ENCODE measurements around the gene CCSER1.

DNA sequence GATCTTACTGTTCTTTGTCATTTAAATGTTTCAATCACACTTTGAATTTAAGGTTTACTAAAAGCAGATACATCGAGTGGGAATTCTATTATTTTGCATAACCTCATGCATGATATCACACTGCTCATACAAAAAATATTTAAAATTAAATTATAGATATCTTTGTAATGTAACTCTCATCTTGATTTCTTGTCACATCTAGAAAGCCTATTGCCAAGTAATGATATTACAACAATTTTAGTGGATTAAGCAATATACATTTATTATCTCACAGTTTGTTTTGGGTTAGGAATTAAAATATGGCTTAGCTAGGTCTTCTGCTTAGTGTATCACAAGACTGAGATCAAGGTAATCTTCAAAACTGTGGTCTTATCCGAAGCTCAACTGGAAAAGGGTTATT, 865.0 kb downstream of the CCSER1 start:
- TF ChIP-seq EZH2 (IDR thresholded peaks at IDR 0.05; ENCODE audit: low read depth): no peak
- TF ChIP-seq, protein P1, sequence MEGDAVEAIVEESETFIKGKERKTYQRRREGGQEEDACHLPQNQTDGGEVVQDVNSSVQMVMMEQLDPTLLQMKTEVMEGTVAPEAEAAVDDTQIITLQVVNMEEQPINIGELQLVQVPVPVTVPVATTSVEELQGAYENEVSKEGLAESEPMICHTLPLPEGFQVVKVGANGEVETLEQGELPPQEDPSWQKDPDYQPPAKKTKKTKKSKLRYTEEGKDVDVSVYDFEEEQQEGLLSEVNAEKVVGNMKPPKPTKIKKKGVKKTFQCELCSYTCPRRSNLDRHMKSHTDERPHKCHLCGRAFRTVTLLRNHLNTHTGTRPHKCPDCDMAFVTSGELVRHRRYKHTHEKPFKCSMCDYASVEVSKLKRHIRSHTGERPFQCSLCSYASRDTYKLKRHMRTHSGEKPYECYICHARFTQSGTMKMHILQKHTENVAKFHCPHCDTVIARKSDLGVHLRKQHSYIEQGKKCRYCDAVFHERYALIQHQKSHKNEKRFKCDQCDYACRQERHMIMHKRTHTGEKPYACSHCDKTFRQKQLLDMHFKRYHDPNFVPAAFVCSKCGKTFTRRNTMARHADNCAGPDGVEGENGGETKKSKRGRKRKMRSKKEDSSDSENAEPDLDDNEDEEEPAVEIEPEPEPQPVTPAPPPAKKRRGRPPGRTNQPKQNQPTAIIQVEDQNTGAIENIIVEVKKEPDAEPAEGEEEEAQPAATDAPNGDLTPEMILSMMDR (conservative IDR thresholded peaks at IDR 0.05): no peak

All from PC-9 (cell line).